PFSK-1 (cell line): ENCODE data around the gene FOXN3.

ENCODE experiments used
- FOXP2 ChIP-seq: optimal IDR thresholded peaks from 2 replicates; pipeline ENCODE3; 2011; ENCODE audit warnings: borderline replicate concordance, control low read depth, inconsistent platforms; ENCODE audit not compliant: insufficient read depth; ENCODE audit errors: extremely low read length, extremely low read depth
- POLR2AphosphoS5 ChIP-seq: IDR thresholded peaks from 2 replicates; pipeline ENCODE4 v1.6.1; 2012; ENCODE audit warnings: low read depth, mild to moderate bottlenecking, control low read depth, low read length, moderate library complexity
- REST ChIP-seq, 2 experiments: IDR thresholded peaks; 2 replicates each; pipeline versions ENCODE4 v1.6.1 to v1.8.0; 2011 to 2012; ENCODE audit warnings: low read depth in 2 of 2, low read length in 2 of 2, control low read depth in 1 of 2, inconsistent platforms in 1 of 2, mild to moderate bottlenecking in 1 of 2, moderate library complexity in 1 of 2; ENCODE audit not compliant: insufficient read depth in 1 of 2
- SIN3A ChIP-seq: IDR thresholded peaks from 2 replicates; pipeline ENCODE4 v1.6.1; 2012; ENCODE audit warnings: mild to moderate bottlenecking, low read length, moderate library complexity, borderline replicate concordance; ENCODE audit not compliant: insufficient read depth
- TAF1 ChIP-seq: IDR thresholded peaks from 2 replicates; pipeline ENCODE4 v1.6.1; 2012; ENCODE audit warnings: low read length, control low read depth, borderline replicate concordance; ENCODE audit not compliant: insufficient read depth

Gene FOXN3

GRCh38 chr14:89139404-89140247, 277.4 kb downstream of the FOXN3 start:
- no peak for TF ChIP-seq TAF1
- no peak for TF ChIP-seq FOXP2
- TF ChIP-seq SIN3A, result no peak
- no peak for TF ChIP-seq REST (IDR thresholded peaks at IDR 0.05; ENCODE audit: insufficient read depth in 1 of 2, low read depth in 2 of 2, low read length in 2 of 2)
- TF ChIP-seq POLR2AphosphoS5, result no peak

- TF ChIP-seq TAF1 (no peak), REST (IDR thresholded peaks at IDR 0.05; ENCODE audit: insufficient read depth in 1 of 2, low read depth in 2 of 2, low read length in 2 of 2) (no peak), POLR2AphosphoS5 (no peak), SIN3A (no peak), FOXP2 (no peak)
These were observed 278.2 kb downstream of the FOXN3 start for GRCh38 chr14:89138846-89139245.

DNA sequence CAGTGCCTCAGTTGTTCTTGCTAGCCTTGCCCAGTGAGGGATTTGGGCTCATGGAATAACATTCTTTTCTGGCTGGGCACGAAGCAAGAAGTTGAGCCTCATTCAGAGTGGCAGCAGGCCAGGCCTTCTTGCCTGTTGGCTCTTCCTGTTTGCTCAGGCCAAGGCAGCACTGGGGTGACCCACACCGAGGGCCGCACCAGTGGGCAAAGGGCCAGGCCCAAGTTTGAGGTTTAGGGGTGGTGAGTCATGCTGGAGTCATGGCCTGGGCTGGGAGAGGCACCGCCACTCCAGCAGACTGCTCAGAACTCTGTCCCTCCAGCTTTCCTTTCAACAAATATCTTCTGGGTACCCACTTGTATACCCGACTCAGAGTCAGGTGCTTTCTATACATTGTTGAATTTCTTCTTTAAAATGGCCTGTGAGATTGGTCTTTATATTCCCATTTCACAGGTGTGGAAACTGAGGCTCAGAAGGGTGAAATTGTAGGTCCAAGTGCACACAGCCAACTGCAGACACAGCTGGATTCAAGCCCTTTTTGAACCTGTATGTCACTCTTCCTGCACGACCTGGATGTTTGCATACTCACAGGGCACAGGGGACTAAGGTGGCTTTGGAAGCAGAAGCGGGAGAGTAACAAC, 279.4 kb downstream of the FOXN3 start:
- no peak for TF ChIP-seq POLR2AphosphoS5
- no peak for TF ChIP-seq REST (IDR thresholded peaks at IDR 0.05; ENCODE audit: insufficient read depth in 1 of 2, low read depth in 2 of 2, low read length in 2 of 2)
- TF ChIP-seq FOXP2, result no peak
- TF ChIP-seq SIN3A, result no peak
- TF ChIP-seq TAF1, result no peak

DNA sequence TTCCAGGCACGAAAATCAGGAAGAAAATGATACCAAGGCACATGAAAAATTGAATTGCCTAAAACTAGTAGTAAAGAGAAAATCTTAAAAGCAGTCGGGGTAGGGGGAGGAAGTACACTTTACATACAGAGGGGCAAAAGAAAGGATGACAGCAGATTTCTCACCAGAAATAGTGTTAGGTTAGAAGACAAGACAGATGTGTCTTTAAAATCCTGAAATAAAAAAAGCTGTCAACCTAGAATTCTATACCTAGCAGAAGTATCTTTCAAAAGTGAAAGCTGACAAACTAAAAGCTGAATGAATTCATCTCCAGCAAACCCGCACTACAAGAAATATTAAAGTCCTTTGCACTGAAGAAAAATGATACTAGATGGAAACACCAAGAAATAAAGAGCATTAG, 280.4 kb downstream of the FOXN3 start:
- no peak for TF ChIP-seq TAF1
- TF ChIP-seq SIN3A, result no peak
- TF ChIP-seq FOXP2, result no peak
- TF ChIP-seq REST (IDR thresholded peaks at IDR 0.05; ENCODE audit: insufficient read depth in 1 of 2, low read depth in 2 of 2, low read length in 2 of 2), result no peak
- TF ChIP-seq POLR2AphosphoS5, result no peak
